ENCODE measurements around the gene CLEC4G.

Gene CLEC4G

DNA sequence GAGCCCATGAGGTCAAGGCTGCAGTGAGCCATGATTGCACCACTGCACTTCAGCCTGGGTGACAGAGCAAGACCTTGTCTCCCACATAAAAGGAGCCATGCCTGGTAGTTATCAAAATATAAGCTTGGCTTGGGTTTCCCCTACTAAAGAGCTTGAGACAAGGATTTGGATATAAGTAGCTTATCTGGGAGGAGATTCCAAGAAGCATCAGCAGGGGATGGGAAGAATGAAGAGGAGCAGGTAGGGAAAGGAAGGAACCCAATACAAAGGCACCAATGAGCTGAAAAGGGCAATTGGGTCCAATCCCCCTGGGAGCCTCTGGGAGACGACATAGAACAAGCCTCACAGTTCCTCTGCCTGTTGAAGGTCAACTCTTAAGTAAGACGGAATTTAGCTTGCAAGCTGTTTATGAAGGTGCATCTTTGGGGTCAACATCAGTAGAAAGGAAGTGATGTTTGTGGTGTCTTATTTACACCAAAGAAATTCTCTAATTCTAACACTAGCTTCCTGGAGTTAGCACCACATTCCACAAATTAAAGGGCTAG, 7.4 kb upstream of the CLEC4G start:
- Histone ChIP-seq H3K27me3 (ENCODE audit: insufficient read depth, low read length) (peaks cover 32% of the 10 kb centered on the region), H3K79me2 (ENCODE audit: control insufficient read depth, insufficient read depth, low read length, unreplicated experiment) (no peaks in the 10 kb centered on the region), H3K4me1 (ENCODE audit: control insufficient read depth, insufficient read depth, low read length, unreplicated experiment) (no peaks in the 10 kb centered on the region), H3K27ac (ENCODE audit: low read depth, low read length) (no peak overlapping the region), H3K36me3 (ENCODE audit: insufficient read depth, low read length) (no peaks in the 10 kb centered on the region), H2AFZ (ENCODE audit: low read length, unreplicated experiment) (no peak overlapping the region), H3K4me3 (ENCODE audit: low read depth, low read length) (no peak overlapping the region)

DNA sequence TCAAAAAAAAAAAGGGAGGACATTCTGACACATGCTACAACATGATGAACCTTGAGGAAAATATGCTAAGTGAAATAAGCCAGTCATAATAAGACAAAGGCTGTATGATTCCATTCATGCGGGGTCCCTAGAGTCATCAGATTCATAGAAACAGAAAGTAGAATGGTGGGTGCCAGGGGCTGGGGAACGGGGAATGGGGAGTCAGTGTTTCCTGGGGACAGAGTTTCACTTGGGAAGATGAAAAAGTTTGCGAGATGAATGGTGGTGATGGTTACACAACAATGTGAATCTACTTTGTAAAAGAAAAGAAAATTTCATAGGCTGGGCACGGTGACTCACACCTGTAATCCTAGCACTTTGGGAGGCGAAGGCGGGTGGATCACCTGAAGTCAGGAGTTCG, 6.1 kb upstream of the CLEC4G start:
- Histone ChIP-seq H3K4me1 (ENCODE audit: control insufficient read depth, insufficient read depth, low read length, unreplicated experiment) (no peaks in the 10 kb centered on the region), H3K27ac (ENCODE audit: low read depth, low read length) (no peak overlapping the region), H3K4me3 (ENCODE audit: low read depth, low read length) (no peak overlapping the region), H3K36me3 (ENCODE audit: insufficient read depth, low read length) (no peaks in the 10 kb centered on the region), H3K27me3 (ENCODE audit: insufficient read depth, low read length) (peaks cover 38% of the 10 kb centered on the region), H2AFZ (ENCODE audit: low read length, unreplicated experiment) (no peak overlapping the region), H3K79me2 (ENCODE audit: control insufficient read depth, insufficient read depth, low read length, unreplicated experiment) (no peaks in the 10 kb centered on the region)

- peaks cover 37% of the 10 kb centered on the region for H3K27me3 ChIP-seq (ENCODE audit: insufficient read depth, low read length)
These were observed 5.3 kb upstream of the CLEC4G start for GRCh38 chr19:7737215-7737614.

DNA sequence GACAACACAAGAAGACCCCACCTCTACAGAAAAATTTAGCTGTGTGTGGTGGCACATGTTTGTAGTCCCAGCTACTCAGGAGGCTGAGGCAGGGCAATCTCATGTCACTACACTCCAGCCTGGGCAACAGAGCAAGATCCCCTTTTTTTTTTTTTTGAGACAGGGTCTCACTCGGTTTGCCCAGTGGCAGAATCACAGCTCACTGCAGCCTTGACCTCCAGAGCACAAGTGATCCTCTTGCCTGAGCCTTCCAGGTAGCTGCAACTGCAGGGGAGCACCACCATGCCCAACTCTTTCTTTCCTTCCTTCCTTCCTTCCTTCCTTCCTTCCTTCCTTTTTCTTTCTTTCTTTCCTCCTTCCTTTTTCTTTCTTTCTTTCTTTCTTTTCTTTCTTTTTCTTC, 4.2 kb upstream of the CLEC4G start:
- H3K4me1 ChIP-seq (ENCODE audit: control insufficient read depth, insufficient read depth, low read length, unreplicated experiment) = no peaks in the 10 kb centered on the region
- H2AFZ ChIP-seq (ENCODE audit: low read length, unreplicated experiment) = no peak overlapping the region
- no peaks in the 10 kb centered on the region for H3K36me3 ChIP-seq (ENCODE audit: insufficient read depth, low read length)
- peaks cover 47% of the 10 kb centered on the region for H3K27me3 ChIP-seq (ENCODE audit: insufficient read depth, low read length)
- no peak overlapping the region for H3K27ac ChIP-seq (ENCODE audit: low read depth, low read length)
- H3K4me3 ChIP-seq (ENCODE audit: low read depth, low read length) = no peak overlapping the region
- H3K79me2 ChIP-seq (ENCODE audit: control insufficient read depth, insufficient read depth, low read length, unreplicated experiment) = no peaks in the 10 kb centered on the region

More at GRCh38 chr19:7737215-7737614, 5.3 kb upstream of the CLEC4G start:
- Histone ChIP-seq H3K27ac (ENCODE audit: low read depth, low read length) (no peak overlapping the region), H3K36me3 (ENCODE audit: insufficient read depth, low read length) (no peaks in the 10 kb centered on the region), H3K4me1 (ENCODE audit: control insufficient read depth, insufficient read depth, low read length, unreplicated experiment) (no peaks in the 10 kb centered on the region), H2AFZ (ENCODE audit: low read length, unreplicated experiment) (no peak overlapping the region), H3K4me3 (ENCODE audit: low read depth, low read length) (no peak overlapping the region), H3K79me2 (ENCODE audit: control insufficient read depth, insufficient read depth, low read length, unreplicated experiment) (no peaks in the 10 kb centered on the region)

DNA sequence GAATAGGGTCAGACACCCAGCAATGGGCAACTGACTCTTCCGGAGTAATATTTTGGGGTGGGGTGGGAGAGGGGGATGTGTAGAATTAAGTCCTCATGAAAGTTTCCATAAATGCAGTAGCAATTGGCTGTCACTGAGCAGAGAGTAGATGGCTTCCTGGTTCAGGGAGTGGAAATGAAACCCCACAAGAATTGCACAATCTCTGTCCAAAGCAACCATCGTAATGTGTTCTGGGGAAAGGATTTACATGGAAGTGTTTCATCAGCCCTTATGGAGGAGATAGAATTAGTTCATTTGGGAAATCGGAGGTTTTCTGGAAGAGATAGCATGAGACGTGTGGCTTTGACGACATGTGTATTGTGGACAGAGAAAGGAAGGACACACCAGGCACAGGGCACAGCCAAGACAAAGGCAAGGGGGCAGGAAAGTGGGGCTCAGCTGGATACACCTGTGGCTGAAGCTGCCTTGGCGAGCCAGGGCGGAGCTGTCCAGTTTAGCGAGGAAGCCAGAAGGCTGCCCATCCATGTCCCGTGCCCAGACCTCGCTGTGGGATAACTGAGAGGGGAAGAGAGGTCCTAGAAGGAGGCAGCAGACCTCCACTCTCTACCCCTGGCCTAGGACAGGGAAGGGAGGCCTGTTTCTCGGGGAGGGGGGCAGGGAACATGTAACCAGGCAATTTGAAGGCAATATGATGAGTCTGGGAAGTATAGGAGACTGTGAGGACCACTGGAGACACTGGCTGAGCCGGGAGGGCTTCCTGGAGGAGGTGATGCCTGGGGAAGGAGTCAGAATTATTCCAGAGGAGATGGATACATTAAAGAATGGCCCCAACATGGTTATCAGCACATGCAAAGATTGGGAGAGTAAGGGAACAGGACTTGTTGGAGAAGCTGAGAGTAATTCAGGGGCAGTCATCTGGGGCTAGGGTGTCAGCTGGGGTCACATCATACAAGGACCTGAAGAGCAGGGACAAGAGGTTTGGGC, 2.6 kb upstream of the CLEC4G start:
- no peak overlapping the region for H2AFZ ChIP-seq (ENCODE audit: low read length, unreplicated experiment)
- H3K36me3 ChIP-seq (ENCODE audit: insufficient read depth, low read length) = no peaks in the 10 kb centered on the region
- H3K79me2 ChIP-seq (ENCODE audit: control insufficient read depth, insufficient read depth, low read length, unreplicated experiment) = no peaks in the 10 kb centered on the region
- H3K27me3 ChIP-seq (ENCODE audit: insufficient read depth, low read length) = peaks cover 49% of the 10 kb centered on the region
- H3K4me3 ChIP-seq (ENCODE audit: low read depth, low read length) = no peak overlapping the region
- H3K27ac ChIP-seq (ENCODE audit: low read depth, low read length) = no peak overlapping the region
- H3K4me1 ChIP-seq (ENCODE audit: control insufficient read depth, insufficient read depth, low read length, unreplicated experiment) = no peaks in the 10 kb centered on the region

DNA sequence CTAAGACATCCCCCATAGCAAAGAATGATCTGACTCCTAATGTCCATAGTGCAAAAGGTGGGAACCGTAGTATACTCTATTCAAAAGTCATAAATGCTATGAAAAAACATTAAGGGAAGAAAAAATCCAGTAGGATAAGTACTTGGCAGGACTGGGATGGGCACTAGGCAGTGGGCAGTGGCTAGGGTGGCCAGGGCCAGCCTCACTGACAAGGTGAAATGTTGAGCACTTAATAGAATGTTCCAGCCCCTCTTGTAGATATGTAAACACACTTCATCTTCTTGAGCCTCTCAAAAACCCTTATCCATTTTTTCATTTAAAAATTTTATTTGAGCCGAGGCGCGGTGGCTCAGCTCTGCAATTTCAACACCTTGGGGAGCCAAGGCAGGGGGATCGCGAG, 1.5 kb upstream of the CLEC4G start:
- no peak overlapping the region for H2AFZ ChIP-seq (ENCODE audit: low read length, unreplicated experiment)
- peaks cover 56% of the 10 kb centered on the region for H3K27me3 ChIP-seq (ENCODE audit: insufficient read depth, low read length)
- no peaks in the 10 kb centered on the region for H3K79me2 ChIP-seq (ENCODE audit: control insufficient read depth, insufficient read depth, low read length, unreplicated experiment)
- H3K4me1 ChIP-seq (ENCODE audit: control insufficient read depth, insufficient read depth, low read length, unreplicated experiment) = no peaks in the 10 kb centered on the region
- H3K27ac ChIP-seq (ENCODE audit: low read depth, low read length) = no peak overlapping the region
- H3K4me3 ChIP-seq (ENCODE audit: low read depth, low read length) = no peak overlapping the region
- no peaks in the 10 kb centered on the region for H3K36me3 ChIP-seq (ENCODE audit: insufficient read depth, low read length)

DNA sequence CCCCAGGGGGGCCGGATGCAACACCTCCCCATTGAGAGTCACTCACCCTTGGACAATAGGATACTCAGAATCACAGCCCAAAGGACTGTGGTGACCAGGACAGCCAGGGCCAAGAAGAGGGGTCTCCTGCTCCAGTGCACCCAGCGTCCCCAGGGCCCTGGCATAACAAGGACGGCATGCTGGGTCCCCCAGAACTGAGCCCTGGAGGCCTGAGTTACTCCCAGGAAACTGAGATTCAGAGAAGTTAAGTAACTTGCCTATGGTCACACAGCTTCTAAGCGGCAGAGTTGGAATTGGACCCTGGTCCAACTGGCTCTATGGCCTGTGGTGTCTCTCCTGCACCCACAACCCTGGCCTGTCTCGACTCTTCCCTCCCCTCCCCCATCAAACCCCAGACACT, 295 bp downstream of the CLEC4G start:
- no peaks in the 10 kb centered on the region for H3K36me3 ChIP-seq (ENCODE audit: insufficient read depth, low read length)
- no peaks in the 10 kb centered on the region for H3K79me2 ChIP-seq (ENCODE audit: control insufficient read depth, insufficient read depth, low read length, unreplicated experiment)
- no peaks in the 10 kb centered on the region for H3K4me1 ChIP-seq (ENCODE audit: control insufficient read depth, insufficient read depth, low read length, unreplicated experiment)
- no peak overlapping the region for H2AFZ ChIP-seq (ENCODE audit: low read length, unreplicated experiment)
- no peak overlapping the region for H3K27ac ChIP-seq (ENCODE audit: low read depth, low read length)
- H3K27me3 ChIP-seq (ENCODE audit: insufficient read depth, low read length) = peaks cover 67% of the 10 kb centered on the region
- H3K4me3 ChIP-seq (ENCODE audit: low read depth, low read length) = no peak overlapping the region

- Histone ChIP-seq H3K27me3 (ENCODE audit: insufficient read depth, low read length) (peaks cover 67% of the 10 kb centered on the region), H3K27ac (ENCODE audit: low read depth, low read length) (no peak overlapping the region), H3K36me3 (ENCODE audit: insufficient read depth, low read length) (no peaks in the 10 kb centered on the region), H2AFZ (ENCODE audit: low read length, unreplicated experiment) (no peak overlapping the region), H3K4me3 (ENCODE audit: low read depth, low read length) (no peak overlapping the region), H3K79me2 (ENCODE audit: control insufficient read depth, insufficient read depth, low read length, unreplicated experiment) (no peaks in the 10 kb centered on the region), H3K4me1 (ENCODE audit: control insufficient read depth, insufficient read depth, low read length, unreplicated experiment) (no peaks in the 10 kb centered on the region)
These were observed 703 bp downstream of the CLEC4G start for GRCh38 chr19:7731218-7731595.

DNA sequence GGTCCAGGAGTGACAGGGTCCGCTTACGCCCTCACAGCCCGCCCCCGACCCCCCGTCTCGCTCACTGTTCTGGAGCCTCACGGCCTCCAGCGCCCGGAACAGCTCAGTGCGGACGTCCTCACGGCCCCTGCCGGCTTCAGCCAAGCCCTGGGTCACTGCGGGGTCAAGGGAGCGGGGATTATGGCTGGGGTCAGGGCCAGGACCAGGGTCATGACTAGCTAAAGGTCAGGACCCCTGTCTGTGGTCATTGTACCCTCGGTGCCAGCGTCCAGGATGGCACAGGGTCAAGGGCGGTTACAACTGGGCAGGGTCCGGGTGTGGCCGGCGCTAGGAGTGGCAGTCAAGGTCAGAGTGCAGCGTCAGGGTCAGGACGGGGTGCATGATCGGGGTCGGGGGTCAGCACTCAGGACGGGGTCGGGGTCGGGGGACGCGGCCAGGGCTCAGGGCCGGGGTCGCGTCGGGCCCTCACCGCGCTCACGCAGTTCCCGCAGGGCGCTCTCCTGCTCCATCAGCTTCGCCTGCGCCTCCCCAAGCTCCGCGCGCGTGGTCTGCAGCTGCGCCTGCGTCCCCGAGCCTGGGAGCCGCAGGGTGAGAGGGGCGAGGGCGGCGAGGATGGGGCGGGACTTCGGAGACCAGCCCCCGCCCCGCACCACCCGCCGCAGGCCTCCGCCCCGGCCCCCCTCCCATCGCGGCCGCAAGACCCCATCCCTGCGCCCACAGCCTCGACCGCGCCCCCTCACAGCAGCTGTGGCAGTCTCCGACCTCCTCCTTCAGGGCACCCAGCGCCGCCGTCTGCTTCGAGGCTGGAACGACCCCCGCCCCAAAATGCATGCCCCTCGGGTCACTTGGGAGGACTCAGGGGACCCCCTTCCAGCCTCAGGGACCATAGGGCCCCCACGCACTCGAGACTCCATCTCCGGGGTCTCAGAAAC, 1.4 kb downstream of the CLEC4G start:
- no peak overlapping the region for H3K4me3 ChIP-seq (ENCODE audit: low read depth, low read length)
- H3K27me3 ChIP-seq (ENCODE audit: insufficient read depth, low read length) = peaks cover 67% of the 10 kb centered on the region
- no peaks in the 10 kb centered on the region for H3K4me1 ChIP-seq (ENCODE audit: control insufficient read depth, insufficient read depth, low read length, unreplicated experiment)
- no peaks in the 10 kb centered on the region for H3K79me2 ChIP-seq (ENCODE audit: control insufficient read depth, insufficient read depth, low read length, unreplicated experiment)
- H2AFZ ChIP-seq (ENCODE audit: low read length, unreplicated experiment) = no peak overlapping the region
- H3K27ac ChIP-seq (ENCODE audit: low read depth, low read length) = no peak overlapping the region
- no peaks in the 10 kb centered on the region for H3K36me3 ChIP-seq (ENCODE audit: insufficient read depth, low read length)

DNA sequence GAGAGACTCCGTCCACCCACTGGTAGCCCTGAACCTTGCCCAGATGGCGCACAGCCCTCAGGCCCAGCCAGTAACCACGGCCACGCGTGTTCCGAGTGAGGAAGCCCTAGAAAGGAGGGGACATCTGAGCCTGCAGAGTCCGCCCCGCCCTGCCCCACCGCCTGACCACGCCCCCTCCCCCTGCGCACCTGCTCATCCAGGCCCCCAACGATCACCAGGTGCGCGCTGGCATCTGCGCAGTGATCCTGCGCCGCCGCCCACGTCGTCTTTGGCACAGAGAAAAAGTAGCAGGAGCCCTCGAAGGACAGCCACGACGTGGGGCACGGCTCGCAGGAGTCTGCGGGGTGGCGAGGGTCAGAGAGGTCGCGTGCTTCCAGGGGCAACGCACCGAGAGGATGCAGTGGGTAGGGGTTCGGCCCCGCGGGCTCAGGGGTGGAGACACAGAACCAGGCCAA, 2.1 kb downstream of the CLEC4G start:
- no peaks in the 10 kb centered on the region for H3K36me3 ChIP-seq (ENCODE audit: insufficient read depth, low read length)
- H3K27me3 ChIP-seq (ENCODE audit: insufficient read depth, low read length) = peaks cover 64% of the 10 kb centered on the region
- no peaks in the 10 kb centered on the region for H3K4me1 ChIP-seq (ENCODE audit: control insufficient read depth, insufficient read depth, low read length, unreplicated experiment)
- H3K4me3 ChIP-seq (ENCODE audit: low read depth, low read length) = no peak overlapping the region
- no peak overlapping the region for H2AFZ ChIP-seq (ENCODE audit: low read length, unreplicated experiment)
- no peak overlapping the region for H3K27ac ChIP-seq (ENCODE audit: low read depth, low read length)
- H3K79me2 ChIP-seq (ENCODE audit: control insufficient read depth, insufficient read depth, low read length, unreplicated experiment) = no peaks in the 10 kb centered on the region

Data from ACC112 (cell line).